ENCODE results near the gene RAB3B.

DNA sequence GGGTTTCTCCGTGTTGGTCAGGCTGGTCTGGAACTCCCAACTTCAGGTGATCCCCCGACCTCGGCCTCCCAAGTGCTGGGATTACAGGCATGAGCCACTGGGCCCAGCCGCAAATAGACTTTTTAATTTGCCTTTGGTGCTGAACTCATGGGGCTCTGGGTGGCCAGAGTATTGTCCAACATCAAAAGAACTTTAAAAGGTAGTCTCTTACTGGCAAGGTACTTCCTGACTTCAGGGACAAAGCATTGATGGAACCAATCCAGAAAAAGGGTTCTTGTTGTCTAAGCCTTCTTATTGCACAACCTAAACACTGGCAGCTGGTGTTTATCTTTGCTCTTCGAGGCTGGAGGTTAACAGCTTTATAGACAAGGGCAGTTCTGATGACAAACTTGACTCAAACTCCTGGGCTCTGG is 46.9 kb upstream of the RAB3B start:
- TF ChIP-seq, protein P1, sequence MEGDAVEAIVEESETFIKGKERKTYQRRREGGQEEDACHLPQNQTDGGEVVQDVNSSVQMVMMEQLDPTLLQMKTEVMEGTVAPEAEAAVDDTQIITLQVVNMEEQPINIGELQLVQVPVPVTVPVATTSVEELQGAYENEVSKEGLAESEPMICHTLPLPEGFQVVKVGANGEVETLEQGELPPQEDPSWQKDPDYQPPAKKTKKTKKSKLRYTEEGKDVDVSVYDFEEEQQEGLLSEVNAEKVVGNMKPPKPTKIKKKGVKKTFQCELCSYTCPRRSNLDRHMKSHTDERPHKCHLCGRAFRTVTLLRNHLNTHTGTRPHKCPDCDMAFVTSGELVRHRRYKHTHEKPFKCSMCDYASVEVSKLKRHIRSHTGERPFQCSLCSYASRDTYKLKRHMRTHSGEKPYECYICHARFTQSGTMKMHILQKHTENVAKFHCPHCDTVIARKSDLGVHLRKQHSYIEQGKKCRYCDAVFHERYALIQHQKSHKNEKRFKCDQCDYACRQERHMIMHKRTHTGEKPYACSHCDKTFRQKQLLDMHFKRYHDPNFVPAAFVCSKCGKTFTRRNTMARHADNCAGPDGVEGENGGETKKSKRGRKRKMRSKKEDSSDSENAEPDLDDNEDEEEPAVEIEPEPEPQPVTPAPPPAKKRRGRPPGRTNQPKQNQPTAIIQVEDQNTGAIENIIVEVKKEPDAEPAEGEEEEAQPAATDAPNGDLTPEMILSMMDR (IDR thresholded peaks at IDR 0.05 in 4 of 5, conservative IDR thresholded peaks at IDR 0.05 in 1 of 5) = no peak
- TF ChIP-seq POLR2A (IDR thresholded peaks at IDR 0.05) = no peak
